Small intestine (tissue), 16 donors: ENCODE measurements around the gene OPN1MW3. TPM values are rescaled to one million over a fixed set of nuclear protein-coding genes. Genes with fewer than 3 reads are reported as not detected.
"Not testable (repeated sequence)": the region's sequence is repeated elsewhere in the genome, so short reads cannot be mapped to it uniquely, and the experiment has no call there.

Source experiments
- DNase-seq, 2 donors: peaks; one replicate each; pipeline versions ENCODE4 v3.0.0 to v3.0.0-alpha.2; 2013
- FAIRE-seq: peaks from 2 replicates; lab custom pipeline; 2012; peaks lifted over from hg19 to GRCh38; lab: Jason Lieb, UNC
- H3K27ac ChIP-seq, 3 donors: one replicate each; pipeline ENCODE4 v1.5.1; 2013; ENCODE audit warnings: low read length in 2 of 3, mild to moderate bottlenecking in 2 of 3, control low read depth in 1 of 3, inconsistent platforms in 1 of 3, low read depth in 1 of 3, moderate library complexity in 1 of 3
- H3K27me3 ChIP-seq, 3 donors: one replicate each; pipeline ENCODE4 v1.6.1; 2013; ENCODE audit warnings: low read length in 3 of 3, inconsistent platforms in 1 of 3; ENCODE audit not compliant: control insufficient read depth in 3 of 3, insufficient read depth in 3 of 3
- H3K36me3 ChIP-seq, 3 donors: one replicate each; pipeline ENCODE4 v1.6.1; 2013; ENCODE audit warnings: low read length in 3 of 3, inconsistent platforms in 1 of 3, low read depth in 1 of 3, mild to moderate bottlenecking in 1 of 3, moderate library complexity in 1 of 3; ENCODE audit not compliant: control insufficient read depth in 3 of 3, insufficient read depth in 2 of 3
- H3K4me1 ChIP-seq, 3 donors: one replicate each; pipeline ENCODE4 v1.6.1; 2013; ENCODE audit warnings: low read length in 2 of 3, inconsistent platforms in 1 of 3, low read depth in 1 of 3, mild to moderate bottlenecking in 1 of 3, moderate library complexity in 1 of 3; ENCODE audit not compliant: control insufficient read depth in 3 of 3, insufficient read depth in 2 of 3
- H3K4me3 ChIP-seq, 3 donors: one replicate each; pipeline ENCODE4 v1.5.1; 2013; ENCODE audit warnings: low read length in 3 of 3, control low read depth in 1 of 3, inconsistent platforms in 1 of 3, low read depth in 1 of 3, mild to moderate bottlenecking in 1 of 3, moderate library complexity in 1 of 3
- H3K9me3 ChIP-seq, 2 donors: one replicate each; pipeline ENCODE4 v1.6.1; 2013; ENCODE audit warnings: low read depth in 1 of 2, low read length in 1 of 2; ENCODE audit not compliant: control insufficient read depth in 2 of 2, insufficient read depth in 1 of 2
- WGBS, 3 donors: extraction: QIAGEN DNeasy Blood & Tissue Kit; methylation state at CpG; one replicate each; pipeline ENCODE4 v1.1.7; 2013; 5-methylcytosine and 5-hydroxymethylcytosine counted together
- long read RNA-seq, 10 donors: transcript quantifications; one replicate each; lab custom pipeline, GENCODE V29; 2026
- polyA plus RNA-seq, 4 donors: library from polyadenylated mRNA; stranded (reverse) in 3 of 4; unstranded in 1 of 4; fragments of 200-250 nt in 3 of 4; fragments of 120-200 nt in 1 of 4; gene quantifications; one replicate each; pipeline versions ENCODE4 v1.2.1 to v1.2.3, GENCODE V29; 2013
- donor health status: healthy with polysubstance abuse.
- donor health status: control.
- donor health status: control.
- donor health status: Bipolar disorder and iron deficiency.
- donor health status: healthy.

The OPN1MW3 gene
- polyA plus RNA-seq: not detected
- long read RNA-seq, donor 1: 0 reads
- long read RNA-seq, donor 2: 0 reads
- long read RNA-seq, donor 3: 0 reads
- long read RNA-seq, donor 4: 0 reads
- long read RNA-seq, donor 5: 0 reads
- long read RNA-seq, donor 6: 0 reads
- long read RNA-seq, donor 7: 0 reads
- long read RNA-seq, donor 8: 0 reads
- long read RNA-seq, donor 9: 0 reads
- long read RNA-seq, donor 10: 0 reads

- not testable (repeated sequence) for H3K27ac ChIP-seq, FAIRE-seq, H3K36me3 ChIP-seq, H3K27me3 ChIP-seq, H3K4me3 ChIP-seq, DNase-seq, H3K9me3 ChIP-seq, H3K4me1 ChIP-seq
- no CpG with 5 or more reads among the region's 17 CpGs for WGBS, 3 donors
Measured at GRCh38 chrX:154257282-154257681, at the start of gene OPN1MW3. Gene OPN1MW3, plus strand, starts transcription at chrX:154257582. Its CDS starts 38 bp downstream, at chrX:154257620.

GRCh38 chrX:154209670-154210418 is 47.5 kb upstream of the OPN1MW3 start:
- not testable (repeated sequence) for H3K27me3 ChIP-seq, DNase-seq, H3K27ac ChIP-seq, H3K4me1 ChIP-seq, H3K9me3 ChIP-seq, H3K36me3 ChIP-seq, FAIRE-seq, H3K4me3 ChIP-seq
- no CpG with 5 or more reads among the region's 21 CpGs for WGBS, 3 donors

GRCh38 chrX:154211057-154211456 is 46.3 kb upstream of the OPN1MW3 start:
- 78 to 84% (median 83%) methylated on average over 4 to 5 of the region's 9 CpGs for WGBS, 3 donors
- not testable (repeated sequence) for H3K36me3 ChIP-seq, H3K4me1 ChIP-seq, H3K9me3 ChIP-seq, H3K27ac ChIP-seq, H3K4me3 ChIP-seq, FAIRE-seq, DNase-seq, H3K27me3 ChIP-seq

- WGBS, 3 donors: no CpG with 5 or more reads among the region's 10 CpGs
Measured at GRCh38 chrX:154211499-154211898, 45.9 kb upstream of the OPN1MW3 start.

GRCh38 chrX:154219456-154219855 is 37.9 kb upstream of the OPN1MW3 start, which contains the start of gene OPN1MW2:
Gene OPN1MW2, plus strand, starts transcription at chrX:154219756. Its CDS starts 60 bp downstream, at chrX:154219816.
- not testable (repeated sequence) for H3K27ac ChIP-seq, FAIRE-seq, H3K4me3 ChIP-seq, H3K36me3 ChIP-seq, H3K27me3 ChIP-seq, H3K9me3 ChIP-seq, DNase-seq, H3K4me1 ChIP-seq
- no CpG with 5 or more reads among the region's 16 CpGs for WGBS, 3 donors

More at GRCh38 chrX:154211499-154211898, 45.9 kb upstream of the OPN1MW3 start:
- not testable (repeated sequence) for H3K9me3 ChIP-seq, H3K4me1 ChIP-seq, H3K27ac ChIP-seq, H3K27me3 ChIP-seq, H3K4me3 ChIP-seq, DNase-seq, H3K36me3 ChIP-seq, FAIRE-seq

- H3K4me1 ChIP-seq, DNase-seq, H3K9me3 ChIP-seq, H3K36me3 ChIP-seq, H3K27me3 ChIP-seq, H3K4me3 ChIP-seq, H3K27ac ChIP-seq, FAIRE-seq: not testable (repeated sequence)
- no CpG with 5 or more reads among the region's 6 CpGs for WGBS, 3 donors
Measured at GRCh38 chrX:154225292-154225691, 32.1 kb upstream of the OPN1MW3 start.

GRCh38 chrX:154226706-154227105 is 30.7 kb upstream of the OPN1MW3 start:
- not testable (repeated sequence) for DNase-seq, H3K9me3 ChIP-seq, H3K4me3 ChIP-seq, H3K27me3 ChIP-seq, FAIRE-seq, H3K36me3 ChIP-seq, H3K27ac ChIP-seq, H3K4me1 ChIP-seq
- WGBS, 3 donors: no CpG with 5 or more reads among the region's 9 CpGs

- H3K27me3 ChIP-seq, H3K4me3 ChIP-seq, H3K4me1 ChIP-seq, H3K27ac ChIP-seq, H3K9me3 ChIP-seq, DNase-seq, FAIRE-seq, H3K36me3 ChIP-seq: not testable (repeated sequence)
- WGBS, 3 donors: no CpG with 5 or more reads among the region's 3 CpGs
Measured at GRCh38 chrX:154231443-154231842, 25.9 kb upstream of the OPN1MW3 start.
